Adrenal gland (tissue), 5 donors: ENCODE results near the gene IL1RAPL2.

Source experiments
- CTCF ChIP-seq, 6 experiments: fragments of 450-650 bp in 4 of 6; fragments of 200-600 bp in 2 of 6; sonication (generic) in 1 of 6; IDR thresholded peaks; 1 replicate in 5 of 6; 2 replicates in 1 of 6; pipeline versions ENCODE4 v1.5.1 to v1.8.0; 2016 to 2021; ENCODE audit warnings: antibody characterized with exemption in 6 of 6, mild to moderate bottlenecking in 2 of 6, moderate library complexity in 1 of 6
- POLR2A ChIP-seq, 2 donors: fragments of 450-650 bp; IDR thresholded peaks; one replicate each; pipeline ENCODE4 v1.6.1; 2017; ENCODE audit warnings: antibody characterized with exemption in 2 of 2, mild to moderate bottlenecking in 2 of 2, moderate library complexity in 1 of 2
- donor health status: DM: no; HTN: no; CAD: no.

GRCh38 chrX:104564921-104565703 lies 887 bp upstream of the IL1RAPL2 start:
- TF ChIP-seq CTCF (IDR thresholded peaks at IDR 0.05), result no peak
- no peak for TF ChIP-seq POLR2A (IDR thresholded peaks at IDR 0.05)
